ENCODE data around the gene STOX2.

STOX2 gene

DNA sequence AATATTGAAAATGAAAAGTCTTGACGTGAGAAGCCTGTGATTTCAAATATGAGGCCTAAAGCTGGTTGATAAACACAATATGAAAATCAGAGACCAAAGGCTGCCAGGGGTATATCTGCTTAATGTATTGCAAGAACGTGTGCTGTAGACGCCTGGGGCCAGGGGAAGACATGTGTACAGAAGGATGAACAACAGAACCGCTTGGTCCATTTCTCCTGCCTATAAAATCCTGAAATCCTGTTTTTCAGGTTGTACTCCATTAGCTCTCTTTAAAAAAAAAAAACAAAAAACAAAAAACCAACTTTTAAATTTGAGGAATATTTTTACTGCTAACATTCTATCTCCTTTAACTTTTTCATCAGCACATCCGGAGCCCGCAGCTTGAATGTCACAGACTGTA, 109.2 kb downstream of the STOX2 start:
- CTCF ChIA-PET: no interaction called here
- POLR2A ChIA-PET: no interaction called here
- TF ChIP-seq, protein P1, sequence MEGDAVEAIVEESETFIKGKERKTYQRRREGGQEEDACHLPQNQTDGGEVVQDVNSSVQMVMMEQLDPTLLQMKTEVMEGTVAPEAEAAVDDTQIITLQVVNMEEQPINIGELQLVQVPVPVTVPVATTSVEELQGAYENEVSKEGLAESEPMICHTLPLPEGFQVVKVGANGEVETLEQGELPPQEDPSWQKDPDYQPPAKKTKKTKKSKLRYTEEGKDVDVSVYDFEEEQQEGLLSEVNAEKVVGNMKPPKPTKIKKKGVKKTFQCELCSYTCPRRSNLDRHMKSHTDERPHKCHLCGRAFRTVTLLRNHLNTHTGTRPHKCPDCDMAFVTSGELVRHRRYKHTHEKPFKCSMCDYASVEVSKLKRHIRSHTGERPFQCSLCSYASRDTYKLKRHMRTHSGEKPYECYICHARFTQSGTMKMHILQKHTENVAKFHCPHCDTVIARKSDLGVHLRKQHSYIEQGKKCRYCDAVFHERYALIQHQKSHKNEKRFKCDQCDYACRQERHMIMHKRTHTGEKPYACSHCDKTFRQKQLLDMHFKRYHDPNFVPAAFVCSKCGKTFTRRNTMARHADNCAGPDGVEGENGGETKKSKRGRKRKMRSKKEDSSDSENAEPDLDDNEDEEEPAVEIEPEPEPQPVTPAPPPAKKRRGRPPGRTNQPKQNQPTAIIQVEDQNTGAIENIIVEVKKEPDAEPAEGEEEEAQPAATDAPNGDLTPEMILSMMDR (IDR thresholded peaks at IDR 0.05; ENCODE audit: insufficient read depth, low read length, missing control alignments): no peak
- DNase-seq (ENCODE audit: low read depth, low spot score): no peak
- H3K4me3 ChIP-seq (ENCODE audit: low read depth, low read length): no peak overlapping the region

DNA sequence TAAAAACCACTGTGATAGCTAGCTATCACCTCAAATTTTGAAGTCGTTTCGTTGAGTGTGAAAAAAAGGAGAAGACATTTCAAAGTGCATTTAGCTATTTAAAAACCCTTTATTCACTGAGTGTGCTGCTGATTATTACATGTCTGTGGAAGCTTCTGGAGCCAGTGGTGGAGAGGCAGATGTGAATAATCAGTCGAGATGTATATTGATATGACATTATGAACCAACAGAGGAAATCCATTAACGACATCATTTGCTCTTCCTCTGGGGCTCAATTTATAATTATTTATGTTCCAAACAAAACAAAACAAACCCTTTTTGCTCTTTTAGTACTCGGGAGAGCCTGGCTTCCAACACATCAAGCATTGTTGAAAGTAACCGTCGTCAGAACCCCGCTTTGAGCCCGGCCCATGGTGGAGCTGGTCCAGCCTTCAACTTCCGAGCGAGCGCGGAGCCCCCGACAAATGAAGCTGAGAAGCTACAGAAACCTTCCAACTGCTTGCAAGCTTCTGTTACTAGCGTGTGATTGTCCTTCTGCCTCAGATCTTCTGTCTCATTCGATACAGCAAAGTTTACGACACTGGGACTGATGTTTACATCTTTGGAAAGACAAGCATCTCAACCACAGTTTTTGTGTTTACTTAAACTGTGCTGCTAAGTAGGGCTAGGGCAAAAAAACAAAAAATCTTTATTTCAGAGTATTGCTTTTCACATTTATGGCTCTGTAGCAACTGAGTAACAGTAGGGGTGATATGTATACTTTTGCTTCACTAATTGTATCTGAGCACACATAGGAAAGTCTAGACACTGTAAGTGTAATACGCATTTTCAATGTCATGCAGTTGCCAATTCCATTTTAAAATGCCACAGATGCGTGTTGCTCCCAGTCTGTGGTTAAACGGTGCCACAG, 111.9 kb downstream of the STOX2 start:
- TF ChIP-seq, protein P1 (IDR thresholded peaks at IDR 0.05; ENCODE audit: insufficient read depth, low read length, missing control alignments): no peak
- H3K4me3 ChIP-seq (ENCODE audit: low read depth, low read length): no peak overlapping the region
- DNase-seq (ENCODE audit: low read depth, low spot score): no peak
- ChIA-PET POLR2A (interaction anchor here (0.6 kb wide), 1 partner anchor 532 kb away, joined by 3 read pairs; no protein-coding TSS in a partner anchor), CTCF (no interaction called here)

DNA sequence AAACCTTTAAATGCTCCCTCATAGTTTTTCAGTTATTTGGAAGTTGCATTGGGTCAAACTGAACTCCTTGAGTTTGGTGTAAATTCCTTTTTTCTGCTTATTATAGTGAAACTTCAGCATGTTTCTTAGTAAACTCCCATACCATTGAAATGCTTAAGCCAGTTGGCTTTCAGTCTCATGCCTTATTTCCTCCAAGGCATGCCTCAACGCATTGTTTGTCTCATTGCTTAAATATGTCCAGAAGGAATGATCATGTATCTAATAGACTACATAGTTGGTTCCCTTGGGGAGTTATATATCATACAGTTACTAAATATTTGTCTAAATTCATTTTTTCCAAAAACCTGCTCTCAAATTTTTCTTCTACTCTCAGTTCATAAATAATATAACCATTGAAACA, 114.0 kb downstream of the STOX2 start:
- ChIA-PET CTCF (no interaction called here), POLR2A (no interaction called here)
- no peak overlapping the region for H3K4me3 ChIP-seq (ENCODE audit: low read depth, low read length)
- TF ChIP-seq, protein P1 (IDR thresholded peaks at IDR 0.05; ENCODE audit: insufficient read depth, low read length, missing control alignments): no peak
- DNase-seq (ENCODE audit: low read depth, low spot score): no peak

DNA sequence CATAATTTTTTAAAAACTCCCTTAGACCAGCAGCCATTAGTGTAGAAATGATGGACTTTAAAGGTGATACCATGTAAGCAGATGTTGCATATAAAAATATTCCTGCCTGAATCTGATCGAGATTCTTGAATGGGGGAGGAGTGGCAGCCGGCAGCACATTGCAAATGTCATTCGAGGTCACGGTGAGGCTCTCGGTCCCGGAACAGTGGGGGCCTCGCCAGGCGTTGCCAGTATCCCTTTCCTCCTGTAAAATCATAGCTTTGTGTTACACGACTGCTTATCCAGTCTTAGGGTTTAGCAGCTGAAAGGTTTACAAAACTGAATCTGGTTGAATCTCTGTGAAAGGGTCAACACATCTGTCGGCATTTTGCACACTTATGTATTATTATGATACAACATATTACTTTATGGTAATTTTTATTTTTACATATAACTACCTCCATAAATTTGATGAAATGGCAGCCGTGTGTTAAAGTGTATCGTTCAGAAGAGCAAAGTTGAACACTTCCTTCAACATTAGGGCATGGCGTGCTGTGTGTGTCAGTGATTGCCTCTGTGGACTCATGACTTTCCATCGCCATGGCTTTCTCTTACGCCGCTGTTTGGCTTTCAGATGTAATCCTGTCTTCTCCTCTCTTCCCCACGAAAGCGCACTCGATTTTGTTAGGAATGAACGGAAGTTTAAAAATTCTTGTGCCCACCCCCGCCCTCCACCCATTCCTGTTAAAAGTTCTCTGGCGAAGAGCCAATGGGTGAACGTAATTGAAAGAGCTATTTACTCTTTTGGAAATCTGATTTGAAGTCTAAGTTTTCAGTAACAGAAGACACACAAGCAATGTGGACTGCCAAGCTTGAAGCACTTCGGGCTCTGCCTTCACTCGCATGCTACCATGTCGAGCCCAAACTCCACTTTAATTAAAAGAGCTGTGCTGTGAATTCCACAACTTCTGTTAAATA, 114.8 kb downstream of the STOX2 start:
- TF ChIP-seq, protein P1 (IDR thresholded peaks at IDR 0.05; ENCODE audit: insufficient read depth, low read length, missing control alignments): no peak
- ChIA-PET POLR2A (no interaction called here), CTCF (no interaction called here)
- no peak overlapping the region for H3K4me3 ChIP-seq (ENCODE audit: low read depth, low read length)
- DNase-seq (ENCODE audit: low read depth, low spot score): no peak

DNA sequence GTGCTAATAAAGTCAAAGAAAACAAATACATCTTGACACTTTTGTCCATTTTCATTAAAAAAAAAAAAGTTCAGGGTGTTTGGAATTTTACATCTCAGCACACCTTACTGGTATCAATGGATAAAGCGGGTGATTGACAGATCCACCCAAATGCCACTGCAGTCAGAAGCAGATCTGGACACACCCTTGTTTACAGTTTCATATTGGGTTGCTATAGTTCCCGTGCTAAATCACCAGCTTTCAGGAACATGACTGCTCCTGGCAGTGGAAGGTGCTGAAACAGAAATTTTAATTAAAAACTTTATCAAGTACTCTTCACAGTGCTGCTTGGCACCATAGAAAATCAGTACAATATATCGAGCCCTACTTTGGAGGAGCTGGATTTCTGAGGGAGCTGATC, 116.3 kb downstream of the STOX2 start:
- H3K4me3 ChIP-seq (ENCODE audit: low read depth, low read length): no peak overlapping the region

More for the DNA sequence above, 116.3 kb downstream of the STOX2 start:
- TF ChIP-seq, protein P1 (IDR thresholded peaks at IDR 0.05; ENCODE audit: insufficient read depth, low read length, missing control alignments): no peak
- CTCF ChIA-PET: no interaction called here
- POLR2A ChIA-PET: no interaction called here
- DNase-seq (ENCODE audit: low read depth, low spot score): no peak

Measured in AG04449 (cell line).